Uterus (tissue), 2 donors: Measurements from ENCODE around the gene CLNK.

Source experiments
- CTCF ChIP-seq, 4 experiments: fragments of 200-600 bp in 2 of 4; fragments of 450-650 bp in 2 of 4; sonication (generic) in 2 of 4; IDR thresholded peaks; one replicate each; pipeline ENCODE4 v1.5.1; 2016 to 2019; ENCODE audit warnings: antibody characterized with exemption in 4 of 4, mild to moderate bottlenecking in 2 of 4, moderate library complexity in 1 of 4
- POLR2A ChIP-seq, 2 donors: fragments of 450-650 bp; IDR thresholded peaks; one replicate each; pipeline ENCODE4 v1.6.1; 2016; ENCODE audit warnings: antibody characterized with exemption in 2 of 2, mild to moderate bottlenecking in 1 of 2, moderate library complexity in 1 of 2

GRCh38 chr4:10639100-10639499 is 45.5 kb downstream of the CLNK start:
- no peak for TF ChIP-seq CTCF (IDR thresholded peaks at IDR 0.05)
- no peak for TF ChIP-seq POLR2A (IDR thresholded peaks at IDR 0.05)
